ENCODE data around the gene FOXP1.

Gene FOXP1

GRCh38 chr3:71502066-71502625 is 81.4 kb downstream of the FOXP1 start:
- H3K4me1 Mint-ChIP-seq, result peaks cover 13% of the 10 kb centered on the region
- H3K27ac Mint-ChIP-seq, result no peak overlapping the region
- H3K36me3 Mint-ChIP-seq (ENCODE audit: low read depth), result peaks cover 20% of the 10 kb centered on the region
- TF ChIP-seq, protein P1, sequence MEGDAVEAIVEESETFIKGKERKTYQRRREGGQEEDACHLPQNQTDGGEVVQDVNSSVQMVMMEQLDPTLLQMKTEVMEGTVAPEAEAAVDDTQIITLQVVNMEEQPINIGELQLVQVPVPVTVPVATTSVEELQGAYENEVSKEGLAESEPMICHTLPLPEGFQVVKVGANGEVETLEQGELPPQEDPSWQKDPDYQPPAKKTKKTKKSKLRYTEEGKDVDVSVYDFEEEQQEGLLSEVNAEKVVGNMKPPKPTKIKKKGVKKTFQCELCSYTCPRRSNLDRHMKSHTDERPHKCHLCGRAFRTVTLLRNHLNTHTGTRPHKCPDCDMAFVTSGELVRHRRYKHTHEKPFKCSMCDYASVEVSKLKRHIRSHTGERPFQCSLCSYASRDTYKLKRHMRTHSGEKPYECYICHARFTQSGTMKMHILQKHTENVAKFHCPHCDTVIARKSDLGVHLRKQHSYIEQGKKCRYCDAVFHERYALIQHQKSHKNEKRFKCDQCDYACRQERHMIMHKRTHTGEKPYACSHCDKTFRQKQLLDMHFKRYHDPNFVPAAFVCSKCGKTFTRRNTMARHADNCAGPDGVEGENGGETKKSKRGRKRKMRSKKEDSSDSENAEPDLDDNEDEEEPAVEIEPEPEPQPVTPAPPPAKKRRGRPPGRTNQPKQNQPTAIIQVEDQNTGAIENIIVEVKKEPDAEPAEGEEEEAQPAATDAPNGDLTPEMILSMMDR (IDR thresholded peaks at IDR 0.05; ENCODE audit: unreplicated experiment in 3 of 3), result no peak
- H3K4me3 Mint-ChIP-seq, result no peak overlapping the region
- H3K27me3 Mint-ChIP-seq (ENCODE audit: low read depth), result peaks cover 4% of the 10 kb centered on the region
- no peaks in the 10 kb centered on the region for H3K9me3 Mint-ChIP-seq

DNA sequence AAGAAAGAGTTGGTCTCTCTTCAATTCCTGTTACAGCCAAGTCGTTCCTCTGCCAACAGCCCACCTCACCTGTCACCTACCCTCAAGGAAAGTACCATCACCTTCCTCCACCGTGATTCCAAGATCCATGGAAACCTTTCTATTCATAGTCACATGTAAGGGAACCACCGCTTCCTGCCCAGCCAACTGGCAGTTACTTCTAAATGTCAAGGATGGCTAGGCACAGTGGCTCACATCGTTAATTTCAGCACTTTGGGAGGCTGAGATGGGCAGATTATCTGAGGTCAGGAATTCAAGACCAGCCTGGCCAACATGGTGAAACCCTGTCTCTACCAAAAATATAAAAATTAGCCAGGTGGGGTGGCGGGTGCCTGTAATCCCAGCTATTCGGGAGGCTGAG is 82.8 kb downstream of the FOXP1 start:
- Mint-ChIP-seq H3K27ac (no peak overlapping the region), H3K27me3 (ENCODE audit: low read depth) (no peaks in the 10 kb centered on the region), H3K4me1 (peaks cover 27% of the 10 kb centered on the region), H3K4me3 (no peak overlapping the region), H3K36me3 (ENCODE audit: low read depth) (peaks cover 17% of the 10 kb centered on the region), H3K9me3 (no peaks in the 10 kb centered on the region)
- TF ChIP-seq, protein P1 (IDR thresholded peaks at IDR 0.05; ENCODE audit: unreplicated experiment in 3 of 3), result no peak

DNA sequence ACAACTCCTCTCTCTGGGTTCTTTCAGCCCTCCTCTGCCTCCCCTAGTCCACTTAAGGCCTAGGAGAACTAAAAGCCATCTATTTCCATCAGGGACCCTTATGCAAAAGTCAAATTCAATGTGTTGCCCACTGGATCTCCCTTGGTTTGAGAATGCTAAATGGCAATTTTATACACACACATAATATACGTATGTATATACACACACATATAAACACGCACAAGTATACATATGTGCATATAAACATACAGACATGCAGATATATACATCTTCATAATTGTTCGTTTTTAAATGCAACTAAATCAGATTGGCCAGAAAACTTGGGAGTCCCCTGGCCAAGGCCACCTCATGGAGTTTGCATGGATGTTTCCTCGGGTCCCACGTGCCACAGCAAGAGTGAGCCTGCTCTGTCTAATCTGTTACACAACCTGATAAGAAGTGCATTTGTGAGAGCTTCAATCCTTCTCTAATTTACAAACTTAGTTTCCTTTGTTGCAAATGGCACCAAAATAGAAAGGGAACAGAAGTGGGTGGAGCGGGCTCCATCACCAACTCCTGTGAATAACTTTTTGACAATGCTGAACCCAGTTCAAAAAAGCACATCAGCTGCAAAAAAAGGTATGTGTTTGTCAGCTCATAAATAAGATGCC is 84.2 kb downstream of the FOXP1 start:
- H3K27ac Mint-ChIP-seq, result peak overlapping the region in 1 of 3 experiments; percentile 56
- peaks cover 2% of the 10 kb centered on the region for H3K9me3 Mint-ChIP-seq
- peaks cover 19% of the 10 kb centered on the region for H3K36me3 Mint-ChIP-seq (ENCODE audit: low read depth)
- H3K4me1 Mint-ChIP-seq, result peaks cover 27% of the 10 kb centered on the region
- TF ChIP-seq, protein P1 (IDR thresholded peaks at IDR 0.05; ENCODE audit: unreplicated experiment in 3 of 3), result no peak
- H3K4me3 Mint-ChIP-seq, result no peak overlapping the region
- no peaks in the 10 kb centered on the region for H3K27me3 Mint-ChIP-seq (ENCODE audit: low read depth)

- Mint-ChIP-seq H3K4me3 (no peak overlapping the region), H3K27me3 (ENCODE audit: low read depth) (no peaks in the 10 kb centered on the region), H3K9me3 (peaks cover 2% of the 10 kb centered on the region), H3K4me1 (peaks cover 27% of the 10 kb centered on the region), H3K36me3 (ENCODE audit: low read depth) (peaks cover 20% of the 10 kb centered on the region), H3K27ac (peak overlapping the region in 2 of 3 experiments; percentile 27 to 72)
- TF ChIP-seq, protein P1 (IDR thresholded peaks at IDR 0.05; ENCODE audit: unreplicated experiment in 3 of 3), result no peak
These were observed 85.0 kb downstream of the FOXP1 start for GRCh38 chr3:71498543-71498942.

DNA sequence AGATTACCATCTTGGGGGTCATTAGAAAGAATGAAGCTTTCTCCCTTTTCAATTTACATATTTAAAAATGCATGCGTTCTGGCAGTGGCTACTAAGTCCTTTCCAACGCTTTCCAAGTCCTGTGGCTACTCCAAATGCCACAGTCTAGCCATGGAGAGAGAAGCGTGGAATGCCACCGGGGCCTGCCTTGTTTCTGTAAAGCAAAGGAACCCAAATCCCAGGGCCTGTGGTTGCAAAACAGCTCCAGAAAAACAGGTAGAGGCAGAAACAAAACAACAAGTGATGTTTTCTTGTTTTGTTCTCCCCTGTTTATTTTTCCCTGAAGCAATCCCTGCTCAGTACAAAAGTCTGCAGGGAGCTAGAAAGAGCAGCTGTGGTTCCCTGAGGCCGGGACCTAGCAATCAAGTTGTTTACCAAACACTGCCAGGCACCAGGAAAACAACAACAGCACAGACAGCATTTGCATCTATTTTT is 85.5 kb downstream of the FOXP1 start:
- peaks cover 27% of the 10 kb centered on the region for H3K4me1 Mint-ChIP-seq
- H3K4me3 Mint-ChIP-seq, result no peak overlapping the region
- peak overlapping the region; percentile 27 to 72 (median 63) for H3K27ac Mint-ChIP-seq
- peaks cover 23% of the 10 kb centered on the region for H3K36me3 Mint-ChIP-seq (ENCODE audit: low read depth)
- peaks cover 5% of the 10 kb centered on the region for H3K9me3 Mint-ChIP-seq
- H3K27me3 Mint-ChIP-seq (ENCODE audit: low read depth), result no peaks in the 10 kb centered on the region
- TF ChIP-seq, protein P1 (IDR thresholded peaks at IDR 0.05; ENCODE audit: unreplicated experiment in 3 of 3), result no peak
